Stimulated activated CD4-positive, alpha-beta T cell treated with anti-CD3 and anti-CD28 coated beads, Interleukin-1b, Interleukin-23, amount 100 ng/mL, for 1 hour (primary cell): ENCODE data around the gene PRSS33.

Experiments
- DNase-seq, 2 donors: peaks; one replicate each; pipeline ENCODE4 v3.0.0-alpha.2; 2020; ENCODE audit warnings: low read depth in 2 of 2

Gene PRSS33

DNA sequence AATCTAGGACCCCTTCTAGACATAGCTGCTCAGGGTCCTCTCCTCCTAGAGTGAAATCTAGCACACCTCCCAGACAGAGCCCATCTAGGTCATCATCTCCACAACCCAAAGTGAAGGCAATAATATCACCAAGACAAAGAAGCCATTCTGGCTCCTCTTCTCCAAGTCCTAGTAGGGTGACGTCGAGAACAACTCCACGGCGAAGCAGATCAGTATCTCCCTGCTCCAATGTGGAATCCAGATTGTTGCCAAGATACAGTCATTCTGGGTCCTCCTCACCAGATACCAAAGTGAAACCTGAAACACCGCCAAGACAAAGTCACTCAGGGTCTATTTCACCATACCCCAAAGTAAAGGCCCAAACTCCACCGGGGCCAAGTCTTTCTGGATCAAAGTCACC is 24.2 kb downstream of the PRSS33 start:
- DNase-seq, result no peak

DNA sequence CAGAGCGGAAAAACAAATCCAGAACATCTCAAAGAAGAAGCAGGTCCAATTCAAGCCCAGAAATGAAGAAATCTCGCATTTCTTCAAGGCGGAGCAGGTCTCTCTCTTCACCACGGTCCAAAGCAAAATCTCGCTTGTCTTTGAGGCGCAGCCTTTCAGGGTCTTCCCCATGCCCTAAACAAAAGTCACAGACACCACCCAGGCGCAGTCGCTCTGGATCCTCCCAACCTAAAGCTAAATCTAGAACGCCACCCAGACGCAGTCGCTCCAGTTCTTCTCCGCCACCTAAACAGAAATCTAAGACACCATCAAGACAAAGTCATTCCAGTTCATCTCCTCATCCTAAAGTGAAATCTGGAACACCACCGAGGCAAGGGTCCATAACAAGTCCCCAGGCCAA is 24.6 kb downstream of the PRSS33 start:
- no peak for DNase-seq

DNA sequence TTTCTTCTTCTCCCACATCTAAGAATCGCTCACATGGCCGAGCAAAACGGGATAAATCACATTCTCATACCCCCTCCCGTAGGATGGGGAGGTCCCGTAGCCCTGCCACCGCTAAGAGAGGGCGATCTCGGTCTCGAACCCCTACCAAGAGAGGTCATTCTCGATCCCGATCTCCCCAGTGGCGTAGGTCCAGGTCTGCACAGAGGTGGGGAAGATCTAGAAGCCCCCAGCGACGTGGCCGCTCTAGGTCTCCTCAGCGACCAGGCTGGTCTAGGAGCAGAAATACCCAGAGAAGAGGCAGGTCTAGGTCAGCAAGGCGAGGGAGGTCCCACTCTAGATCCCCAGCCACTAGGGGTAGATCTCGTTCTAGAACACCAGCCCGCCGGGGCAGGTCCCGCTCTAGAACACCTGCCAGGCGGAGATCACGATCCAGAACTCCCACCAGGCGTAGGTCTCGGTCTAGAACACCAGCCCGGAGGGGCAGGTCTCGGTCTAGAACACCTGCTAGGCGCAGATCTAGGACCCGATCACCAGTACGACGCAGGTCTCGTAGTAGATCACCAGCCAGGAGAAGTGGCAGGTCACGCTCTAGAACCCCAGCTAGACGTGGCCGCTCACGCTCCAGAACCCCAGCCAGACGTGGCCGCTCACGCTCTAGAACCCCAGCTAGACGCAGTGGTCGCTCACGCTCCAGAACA is 25.3 kb downstream of the PRSS33 start:
- no peak for DNase-seq

DNA sequence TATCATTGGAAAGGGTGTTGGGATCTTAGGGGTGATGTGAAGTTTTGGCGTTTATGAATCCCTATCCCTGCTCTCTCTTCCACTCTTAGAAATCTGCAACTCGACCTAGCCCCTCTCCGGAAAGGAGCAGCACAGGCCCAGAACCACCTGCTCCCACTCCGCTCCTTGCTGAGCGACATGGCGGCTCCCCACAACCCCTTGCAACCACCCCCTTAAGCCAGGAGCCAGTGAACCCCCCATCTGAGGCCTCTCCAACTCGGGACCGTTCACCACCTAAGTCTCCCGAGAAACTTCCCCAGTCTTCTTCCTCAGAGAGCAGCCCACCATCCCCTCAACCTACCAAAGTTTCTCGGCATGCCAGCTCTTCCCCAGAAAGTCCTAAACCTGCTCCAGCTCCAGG is 25.9 kb downstream of the PRSS33 start:
- no peak for DNase-seq

DNA sequence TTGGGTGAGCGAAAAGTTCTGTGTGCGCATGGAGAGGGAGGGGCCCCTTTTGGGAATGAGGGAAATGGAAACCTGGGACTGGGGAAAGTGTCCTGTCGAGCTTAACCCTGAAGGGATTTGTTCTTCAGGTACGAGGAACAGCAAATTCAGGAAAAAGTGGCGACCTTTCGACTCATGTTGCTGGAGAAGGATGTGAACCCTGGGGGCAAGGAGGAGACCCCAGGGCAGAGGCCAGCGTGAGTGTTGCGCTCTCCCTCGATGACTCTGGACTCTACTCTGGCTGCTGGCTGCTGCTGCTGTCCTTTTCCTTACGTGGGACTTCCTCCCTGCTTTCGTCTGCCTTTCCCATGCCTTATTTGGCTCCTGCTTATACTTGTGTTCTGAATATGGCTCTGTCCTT is 30.0 kb downstream of the PRSS33 start:
- DNase-seq, result no peak

DNA sequence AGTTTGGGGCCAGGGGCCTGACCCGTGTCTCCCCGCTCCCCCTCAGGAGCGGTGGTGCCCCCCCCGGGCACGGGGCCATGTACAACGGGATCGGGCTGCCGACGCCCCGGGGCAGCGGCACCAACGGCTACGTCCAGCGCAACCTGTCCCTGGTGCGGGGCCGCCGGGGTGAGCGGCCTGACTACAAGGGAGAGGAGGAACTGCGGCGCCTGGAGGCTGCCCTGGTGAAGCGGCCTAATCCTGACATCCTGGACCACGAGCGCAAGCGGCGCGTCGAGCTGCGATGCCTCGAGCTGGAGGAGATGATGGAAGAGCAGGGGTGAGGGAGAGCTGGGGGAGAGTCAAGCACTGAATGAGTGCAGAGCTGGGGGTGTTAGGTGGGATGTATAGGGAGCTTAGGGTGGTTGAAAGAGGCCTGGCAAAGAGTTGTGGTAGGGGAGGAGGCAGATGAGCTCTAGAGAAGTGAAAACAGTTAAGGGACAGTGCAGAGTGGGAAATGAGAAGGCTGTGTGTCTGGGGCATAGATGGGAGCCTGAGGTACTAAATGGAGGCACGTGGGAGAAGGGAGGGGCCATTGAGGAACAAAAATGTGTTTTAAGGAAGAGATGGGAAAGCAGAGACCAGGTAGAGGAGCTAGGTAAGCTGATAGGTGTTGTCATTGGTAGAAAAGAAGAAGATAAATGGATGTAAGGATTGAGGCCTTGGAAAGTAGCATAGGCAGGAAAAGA is 30.9 kb downstream of the PRSS33 start:
- DNase-seq, result no peak

DNA sequence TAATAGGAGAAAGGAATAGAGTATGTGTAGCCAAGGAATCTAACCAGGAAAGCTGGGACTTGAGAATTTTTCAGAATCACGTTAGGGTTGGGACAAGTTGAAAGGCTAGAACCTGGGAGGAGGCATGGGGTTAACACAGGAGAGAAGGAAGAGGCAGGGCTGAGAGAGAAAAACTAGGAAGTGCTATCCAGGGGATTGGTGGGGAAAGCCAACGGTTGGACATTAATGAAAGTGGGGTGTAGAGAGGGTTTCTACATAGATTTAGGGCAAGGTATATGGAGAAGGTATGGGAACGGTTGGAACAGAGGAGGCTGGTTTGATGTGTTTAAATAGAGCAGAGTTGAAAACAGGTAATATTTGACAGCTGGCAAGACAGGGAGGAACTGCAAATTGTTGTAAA is 32.2 kb downstream of the PRSS33 start:
- DNase-seq, result no peak

DNA sequence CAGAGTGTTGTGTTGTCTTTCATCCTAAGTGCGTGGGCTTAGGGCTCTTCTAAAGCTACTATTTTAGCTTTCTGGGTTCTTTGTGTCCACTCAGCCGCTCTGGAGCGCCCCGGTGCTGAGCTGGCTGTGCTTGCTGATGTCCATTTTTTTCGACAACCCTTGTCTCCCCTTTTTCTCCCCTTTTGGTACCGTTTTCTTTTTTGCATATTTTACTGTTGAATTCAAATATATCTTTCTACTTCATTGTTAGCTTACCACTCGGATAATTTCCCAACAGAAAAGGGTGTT is 33.7 kb downstream of the PRSS33 start:
- DNase-seq, result no peak

DNA sequence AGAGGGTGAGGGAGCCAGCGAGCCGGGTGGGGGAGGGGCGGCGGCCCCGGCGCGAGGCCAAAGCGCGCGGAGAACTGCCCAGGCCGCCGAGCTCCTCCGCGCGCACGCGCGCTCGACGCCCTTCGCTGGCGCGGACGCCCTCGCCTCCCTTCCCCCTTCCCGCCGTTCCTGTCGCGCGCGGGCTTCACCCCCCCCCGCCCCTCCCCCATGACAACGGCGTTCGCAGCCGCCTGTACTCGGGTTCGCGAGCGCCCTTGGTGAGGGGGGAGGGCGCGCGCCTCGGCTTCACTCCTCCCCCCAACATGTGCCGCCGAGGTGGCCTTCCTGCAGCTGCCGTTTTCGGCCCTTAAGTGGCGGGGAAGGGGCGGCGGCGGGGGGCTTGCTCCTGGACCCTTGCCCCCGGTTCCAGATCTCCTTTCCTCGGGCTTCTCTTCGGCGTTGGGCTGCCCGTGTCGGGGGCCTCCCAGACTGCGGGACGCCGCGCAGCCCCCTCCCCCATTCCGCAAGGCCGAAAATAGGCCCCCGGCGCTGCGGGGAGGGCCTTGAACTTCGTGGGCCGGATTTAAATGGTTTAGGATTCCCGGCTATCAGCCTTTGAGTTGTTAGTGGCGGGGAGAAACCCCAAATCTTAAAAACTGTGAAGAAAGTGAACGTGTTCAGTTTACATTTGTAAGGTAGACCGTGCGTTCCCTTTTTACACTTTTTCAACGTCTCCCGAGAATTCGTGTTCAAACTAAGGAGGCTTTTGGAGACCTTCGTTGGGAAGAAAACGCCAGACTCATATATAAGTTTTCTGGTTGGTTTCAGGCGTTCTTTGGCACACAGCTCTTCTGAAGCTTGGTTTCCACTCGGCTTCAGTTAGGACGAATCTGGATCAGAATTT is 34.3 kb downstream of the PRSS33 start:
- DNase-seq, result peak in 1 of 2 donors; percentile 48

DNA sequence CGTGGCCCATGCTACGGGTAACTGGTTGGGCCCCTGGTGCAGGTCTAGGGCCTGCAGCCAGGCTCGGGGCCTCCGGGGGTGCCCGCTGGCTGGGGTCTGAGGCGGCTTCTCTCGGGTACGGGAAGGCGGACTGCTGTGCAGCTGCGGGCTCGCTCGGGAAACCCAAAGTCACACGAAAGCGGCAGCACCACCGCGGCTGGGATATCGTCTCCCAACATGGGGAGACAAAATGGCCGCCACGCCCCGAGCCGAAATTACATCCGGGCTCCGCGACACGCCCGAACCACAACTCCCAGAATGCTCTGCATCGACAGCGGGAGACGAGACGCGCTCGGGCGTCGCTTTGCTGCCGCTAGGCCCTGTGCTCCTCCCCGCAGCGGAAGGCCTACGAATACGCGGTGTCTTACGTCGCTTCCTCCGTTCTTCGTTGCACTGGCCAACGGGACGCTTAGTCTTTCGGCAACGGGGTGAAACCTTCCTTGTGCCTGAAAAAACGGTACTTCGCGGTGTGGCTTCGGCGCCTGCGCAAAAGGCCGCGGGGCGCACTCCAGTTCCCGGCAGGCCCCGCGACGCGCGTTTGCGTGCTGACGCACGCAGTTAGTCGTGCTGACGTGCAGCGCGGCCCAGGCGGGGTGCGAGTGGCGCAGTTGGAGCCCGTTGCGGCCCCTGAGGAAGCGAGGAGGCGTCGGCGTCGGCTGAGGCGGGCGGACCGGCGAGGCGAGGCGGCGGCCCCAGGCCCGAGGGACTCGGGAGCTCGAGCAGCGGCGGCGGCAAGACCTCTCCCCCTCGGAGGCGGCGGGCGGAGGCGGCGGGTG is 35.1 kb downstream of the PRSS33 start, which contains the start of gene SRRM2:
Gene SRRM2 (plus strand): TSS at position 604 of the 815 bp plus-strand sequence. CDS start 3,727 bp downstream, outside the sequence.
- peak; percentile 78 to 79 for DNase-seq

DNA sequence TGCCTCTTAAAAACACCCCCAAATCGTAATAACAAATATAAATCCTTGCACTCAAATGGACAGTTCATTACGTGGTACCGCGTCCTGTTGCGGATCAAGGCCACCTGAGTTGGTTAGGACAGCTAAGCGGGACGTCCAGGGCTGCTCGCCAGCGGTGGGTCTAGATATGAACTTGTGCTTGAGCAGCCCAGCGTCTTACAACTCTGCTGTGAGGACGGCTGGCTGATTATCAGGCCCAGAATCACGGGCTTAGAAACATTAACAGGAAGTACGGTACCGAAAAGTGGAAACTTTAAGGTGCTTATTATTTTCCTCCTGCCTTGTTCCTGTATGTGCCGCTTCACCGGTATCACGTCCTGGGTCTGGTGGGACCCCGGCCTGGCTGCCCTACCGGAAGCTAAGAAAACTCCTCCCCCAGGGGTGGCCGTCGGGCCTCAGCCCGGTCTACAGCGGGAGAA is 35.8 kb downstream of the PRSS33 start:
- no peak for DNase-seq

DNA sequence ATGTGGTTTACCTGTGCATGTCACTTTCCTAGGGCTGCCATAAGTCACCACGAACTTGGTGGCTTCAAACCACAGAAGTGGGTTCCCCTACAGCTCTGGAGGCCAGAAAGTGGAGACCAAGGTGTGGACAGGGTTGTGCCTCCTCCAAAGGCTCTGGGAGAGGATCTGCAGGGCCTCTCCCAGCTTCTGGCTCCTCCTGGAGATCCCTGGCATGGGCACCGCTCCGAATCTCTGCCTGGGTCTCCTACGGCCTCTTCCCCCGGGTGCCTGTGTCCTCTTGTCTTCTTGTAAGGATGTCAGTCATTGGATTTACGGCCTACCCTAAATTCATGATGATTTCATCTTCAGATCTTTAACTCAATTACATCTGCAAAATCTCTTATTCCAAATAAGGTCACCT is 37.4 kb downstream of the PRSS33 start:
- DNase-seq, result no peak

DNA sequence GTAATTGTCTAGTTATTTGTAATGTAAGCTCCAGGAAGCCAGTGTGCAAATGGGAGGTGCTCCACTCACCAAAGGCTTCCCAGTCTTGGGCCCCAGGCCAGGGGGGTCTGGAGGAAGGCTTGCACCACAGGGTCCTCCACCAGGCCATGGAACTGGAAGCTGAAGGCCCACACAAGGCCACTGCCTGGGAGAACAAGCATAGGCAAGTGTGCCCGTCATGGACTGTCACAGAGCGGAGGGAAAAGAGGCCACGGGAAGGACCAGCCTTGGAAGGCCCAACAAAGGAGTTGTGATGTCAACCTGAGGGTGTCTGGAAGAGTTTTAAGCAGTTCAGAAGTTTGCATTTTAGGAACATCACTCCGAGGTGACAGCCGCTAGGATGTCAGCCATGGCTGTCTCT is 37.9 kb downstream of the PRSS33 start:
- no peak for DNase-seq

DNA sequence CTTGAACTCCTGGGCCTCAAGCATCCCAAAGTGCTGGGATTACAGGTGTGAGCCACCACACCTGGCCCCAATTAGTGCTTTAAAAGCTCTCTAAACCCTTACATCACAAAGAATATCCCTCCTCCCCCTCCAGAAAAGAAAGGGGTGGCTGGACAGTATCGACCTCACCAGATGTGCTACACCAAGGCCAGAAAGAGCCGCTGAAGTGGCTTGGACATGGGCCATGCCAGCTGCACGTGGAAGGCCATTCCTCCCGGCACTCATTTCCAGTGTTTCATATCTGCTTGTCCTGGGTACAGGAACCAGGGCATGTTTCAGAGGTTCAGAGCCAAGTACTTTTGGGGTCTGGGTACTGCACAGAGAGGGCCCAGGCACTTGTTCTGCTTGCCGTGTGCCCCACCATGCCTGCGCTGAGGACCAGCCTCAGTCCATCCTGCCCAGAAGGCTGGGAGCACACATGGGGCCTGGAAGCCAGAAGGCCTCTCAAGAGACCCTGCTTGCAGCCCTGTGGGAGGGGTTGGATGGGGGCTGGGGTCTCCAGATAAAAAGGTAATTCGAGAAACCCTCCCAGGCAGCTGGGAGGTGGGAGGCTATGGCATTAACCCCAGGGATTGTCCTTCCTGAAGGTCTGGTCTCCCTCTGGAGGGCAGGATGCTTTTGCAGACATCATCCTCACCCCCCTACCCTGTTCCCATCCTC is 38.5 kb downstream of the PRSS33 start:
- DNase-seq, result no peak

DNA sequence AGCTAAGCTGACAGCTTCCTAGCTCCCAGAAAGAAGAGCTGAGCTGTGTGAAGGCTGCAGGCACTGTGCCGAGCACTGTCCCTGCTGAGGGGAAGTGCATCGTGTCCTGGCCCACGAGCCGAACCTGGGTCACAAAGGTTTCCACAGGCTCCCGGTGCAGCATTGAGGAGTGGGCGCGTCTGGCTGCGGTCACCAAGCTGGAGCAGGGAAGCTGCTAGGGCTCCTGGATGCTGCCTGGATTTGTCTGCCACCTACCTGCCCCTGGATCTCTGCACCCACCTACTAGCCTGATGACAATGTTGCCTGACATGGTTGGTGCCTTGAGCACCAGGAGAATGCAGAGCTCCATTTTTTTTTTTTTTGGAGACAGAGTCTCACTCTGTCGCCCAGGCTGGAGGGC is 41.4 kb downstream of the PRSS33 start:
- no peak for DNase-seq

DNA sequence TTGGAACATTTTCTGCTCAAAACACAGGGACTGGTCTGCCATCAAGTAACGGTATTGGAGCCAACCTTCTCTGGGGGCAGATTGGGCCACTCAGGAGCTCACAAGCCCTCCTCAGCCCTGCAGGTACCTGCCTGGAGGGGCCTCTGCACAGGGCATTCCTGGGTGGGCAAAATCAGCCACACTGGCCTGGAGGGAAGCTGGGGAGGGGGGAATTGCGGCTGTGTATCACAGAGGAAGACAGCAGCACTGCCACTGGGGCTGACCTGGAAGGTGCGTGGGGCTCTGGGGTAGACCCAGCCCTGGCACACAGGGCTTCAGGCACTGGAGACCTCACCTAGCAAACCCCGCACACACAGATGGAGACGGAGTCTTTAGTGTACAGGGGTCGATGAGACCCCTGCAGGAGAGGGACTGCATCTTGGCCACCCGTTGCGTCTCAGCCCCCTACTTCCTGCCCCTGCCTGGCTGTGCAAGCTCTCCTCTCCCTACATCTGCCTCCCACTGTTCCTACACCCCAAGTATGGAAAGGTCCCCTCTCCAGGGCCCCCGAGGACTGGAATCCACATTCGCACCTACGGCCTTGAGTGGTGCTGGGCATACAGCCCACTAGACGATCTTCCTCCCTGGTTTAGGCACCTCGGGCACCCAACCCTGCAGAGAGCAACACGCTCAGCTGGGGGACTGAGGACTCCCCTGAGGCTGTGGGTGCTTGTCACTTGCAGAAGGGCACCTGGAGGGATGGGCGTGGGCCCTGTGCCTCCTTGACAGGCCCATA is 42.1 kb downstream of the PRSS33 start:
- DNase-seq, result no peak

DNA sequence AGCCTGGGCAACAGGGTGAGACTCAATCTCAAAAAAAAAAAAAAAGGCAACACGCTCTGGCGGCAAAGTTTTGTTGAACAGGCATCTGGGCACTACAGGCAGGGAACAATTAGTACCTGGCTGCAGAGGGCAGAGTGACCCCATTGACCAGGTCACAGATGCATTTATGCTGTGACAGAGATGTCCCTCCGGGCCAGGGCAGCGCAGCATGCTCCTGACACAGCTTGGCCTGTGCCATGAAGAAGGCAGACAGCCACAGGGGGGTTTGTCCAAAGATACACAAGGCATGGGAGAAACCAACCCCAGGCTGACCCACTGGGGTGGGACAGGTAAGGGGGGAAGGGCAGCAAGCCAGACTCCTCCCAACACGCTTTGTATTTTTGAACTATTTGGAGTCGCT is 42.6 kb downstream of the PRSS33 start:
- no peak for DNase-seq

DNA sequence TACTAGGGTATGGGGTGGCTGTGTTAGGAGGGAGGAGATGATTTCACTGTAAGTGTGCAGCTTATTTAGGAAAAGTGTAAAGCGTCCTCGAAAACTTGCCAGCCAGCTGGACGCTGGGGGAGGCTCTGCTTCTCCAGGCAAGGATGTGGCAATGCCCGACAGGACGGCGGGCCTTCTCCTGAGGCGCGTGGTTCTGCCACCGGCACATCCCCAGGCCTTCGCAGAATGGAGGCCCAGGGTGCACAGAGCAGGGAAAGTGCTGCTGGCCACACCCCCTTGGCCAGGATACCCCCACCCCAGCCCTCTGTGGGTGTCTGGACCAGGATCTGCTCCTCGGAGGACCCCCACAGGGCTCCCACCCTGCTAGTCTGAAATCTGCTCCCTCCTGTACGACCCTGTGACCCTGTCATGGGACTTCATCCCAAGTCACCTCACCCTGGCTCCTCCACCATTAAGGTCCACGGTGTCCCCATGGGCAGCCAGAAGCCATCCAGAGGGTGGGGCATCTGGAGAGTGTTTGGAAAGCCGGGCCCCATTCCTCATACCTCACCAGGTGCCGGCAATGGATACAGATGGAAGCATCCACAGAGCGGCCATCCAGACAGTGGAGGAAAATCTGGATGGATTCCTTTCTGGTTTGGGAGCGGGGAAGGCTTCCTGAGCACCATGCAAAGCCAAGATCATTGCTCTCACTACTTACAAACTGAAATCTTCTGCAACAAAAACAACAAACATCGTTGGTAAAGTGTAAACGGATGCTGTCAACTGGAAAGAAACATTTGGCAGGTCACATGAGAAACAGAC is 44.2 kb downstream of the PRSS33 start:
- no peak for DNase-seq

DNA sequence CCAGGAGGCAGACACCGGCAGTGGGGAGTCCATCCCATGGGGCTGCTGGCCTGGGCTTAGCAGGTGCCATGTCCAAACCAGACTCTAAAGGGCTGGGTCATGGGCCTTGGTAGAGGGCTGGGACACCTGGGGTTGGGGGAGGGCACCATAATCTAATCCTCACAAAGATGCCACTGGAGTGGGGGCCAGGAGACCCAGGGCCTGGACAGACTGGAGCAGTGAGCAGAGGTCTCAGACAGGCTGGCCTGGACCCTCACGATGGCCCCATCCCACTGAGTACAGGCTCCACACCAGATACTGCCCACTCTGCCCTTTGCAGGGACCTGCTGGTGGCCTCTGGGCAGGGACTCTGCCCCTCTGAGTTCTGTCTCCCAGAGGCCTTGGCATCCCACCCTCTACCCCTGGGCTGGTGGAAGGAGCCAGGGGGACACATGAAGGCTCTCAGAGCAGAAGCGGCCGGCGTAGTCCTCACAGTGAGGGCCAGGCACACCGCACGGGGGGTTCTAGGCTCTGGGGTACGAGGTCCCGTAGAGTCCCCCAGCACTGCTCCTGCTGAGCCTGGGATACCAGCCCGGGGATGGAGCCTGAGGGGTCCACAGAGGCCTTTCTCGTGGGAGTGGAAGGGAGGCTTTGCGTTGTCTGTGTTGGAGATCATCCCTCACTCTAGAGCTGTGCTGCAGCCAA is 44.9 kb downstream of the PRSS33 start:
- DNase-seq, result no peak
